Gastroesophageal sphincter (tissue), 3 donors: ENCODE data around the gene PRSS16.

ENCODE experiments used
- EP300 ChIP-seq: sonication (generic); formaldehyde crosslinking; IDR thresholded peaks from one replicate; pipeline ENCODE4 v1.6.1; 2017; ENCODE audit warnings: antibody characterized with exemption, mild to moderate bottlenecking
- POLR2A ChIP-seq, 2 donors: fragments of 450-650 bp; IDR thresholded peaks; one replicate each; pipeline ENCODE4 v1.6.1; 2017; ENCODE audit warnings: antibody characterized with exemption in 2 of 2, mild to moderate bottlenecking in 2 of 2, moderate library complexity in 1 of 2
- POLR2AphosphoS5 ChIP-seq: sonication (generic); formaldehyde crosslinking; IDR thresholded peaks from one replicate; pipeline ENCODE4 v1.6.1; 2017; ENCODE audit warnings: antibody characterized with exemption
- TF ChIP-seq, protein P1 (sequence below), 4 experiments: fragments of 200-600 bp in 2 of 4; fragments of 450-650 bp in 2 of 4; sonication (generic) in 1 of 4; IDR thresholded peaks; one replicate each; pipeline ENCODE4 v1.5.1; 2017 to 2019; ENCODE audit warnings: antibody characterized with exemption in 4 of 4, mild to moderate bottlenecking in 2 of 4, moderate library complexity in 2 of 4

- TF ChIP-seq, protein P1, sequence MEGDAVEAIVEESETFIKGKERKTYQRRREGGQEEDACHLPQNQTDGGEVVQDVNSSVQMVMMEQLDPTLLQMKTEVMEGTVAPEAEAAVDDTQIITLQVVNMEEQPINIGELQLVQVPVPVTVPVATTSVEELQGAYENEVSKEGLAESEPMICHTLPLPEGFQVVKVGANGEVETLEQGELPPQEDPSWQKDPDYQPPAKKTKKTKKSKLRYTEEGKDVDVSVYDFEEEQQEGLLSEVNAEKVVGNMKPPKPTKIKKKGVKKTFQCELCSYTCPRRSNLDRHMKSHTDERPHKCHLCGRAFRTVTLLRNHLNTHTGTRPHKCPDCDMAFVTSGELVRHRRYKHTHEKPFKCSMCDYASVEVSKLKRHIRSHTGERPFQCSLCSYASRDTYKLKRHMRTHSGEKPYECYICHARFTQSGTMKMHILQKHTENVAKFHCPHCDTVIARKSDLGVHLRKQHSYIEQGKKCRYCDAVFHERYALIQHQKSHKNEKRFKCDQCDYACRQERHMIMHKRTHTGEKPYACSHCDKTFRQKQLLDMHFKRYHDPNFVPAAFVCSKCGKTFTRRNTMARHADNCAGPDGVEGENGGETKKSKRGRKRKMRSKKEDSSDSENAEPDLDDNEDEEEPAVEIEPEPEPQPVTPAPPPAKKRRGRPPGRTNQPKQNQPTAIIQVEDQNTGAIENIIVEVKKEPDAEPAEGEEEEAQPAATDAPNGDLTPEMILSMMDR (IDR thresholded peaks at IDR 0.05), result no peak
- TF ChIP-seq POLR2A (IDR thresholded peaks at IDR 0.05) (no peak), POLR2AphosphoS5 (no peak), EP300 (no peak)
Measured at GRCh38 chr6:27290065-27290849, 42.8 kb downstream of the PRSS16 start.
